Right ventricle myocardium superior (tissue), 1 donor: ENCODE data around the gene VAMP7. TPM values are rescaled to one million over a fixed set of nuclear protein-coding genes. Genes with fewer than 3 reads are reported as not detected.
"Not testable (repeated sequence)": the region's sequence is repeated elsewhere in the genome, so short reads cannot be mapped to it uniquely, and the experiment has no call there.

ENCODE experiments used
- ATAC-seq: fragments of 200-7000 bp; cut with Tn5 transposase; one replicate; pipeline ENCODE4 v1.9.1; 2020; ENCODE audit warnings: mild to moderate bottlenecking; ENCODE audit not compliant: poor library complexity
- DNase-seq: peaks from one replicate; pipeline ENCODE4 v3.0.0-alpha.2; 2020
- intact Hi-C: fragments of 100-400 bp; cut with DNase I; formaldehyde crosslinking; loops from one replicate; pipeline ENCODE4 v1.11.2; 2022
- long read RNA-seq: library from polyadenylated mRNA; unstranded; transcript quantifications from one replicate; pipeline ENCODE4 v2.0.0, GENCODE V29; 2021
- total RNA-seq: library from RNA; stranded (reverse); fragmentation: NEBNext Ultra II Directional; extraction: Animal tissue kit (Norgen Biotek cat#: 25700); gene quantifications from one replicate; pipeline ENCODE4 v1.2.1, GENCODE V29; 2021
- donor health status: DM: no; HTN: yes; CAD: no; lungs with severe emphysema.

VAMP7 gene, protein sequence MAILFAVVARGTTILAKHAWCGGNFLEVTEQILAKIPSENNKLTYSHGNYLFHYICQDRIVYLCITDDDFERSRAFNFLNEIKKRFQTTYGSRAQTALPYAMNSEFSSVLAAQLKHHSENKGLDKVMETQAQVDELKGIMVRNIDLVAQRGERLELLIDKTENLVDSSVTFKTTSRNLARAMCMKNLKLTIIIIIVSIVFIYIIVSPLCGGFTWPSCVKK
- 17.0 TPM for total RNA-seq
- long read RNA-seq, transcript VAMP7-202 (8 exons, 2,646 nt) = major isoform, 49 of 67 reads
- long read RNA-seq, transcript VAMP7-206 (7 exons, 696 nt) = minor isoform, 6 of 67 reads
- long read RNA-seq, partial matches to known transcripts = 1 of 67 reads
- long read RNA-seq, other reads (novel, unspliced or antisense) = 4 of 67 reads

DNA sequence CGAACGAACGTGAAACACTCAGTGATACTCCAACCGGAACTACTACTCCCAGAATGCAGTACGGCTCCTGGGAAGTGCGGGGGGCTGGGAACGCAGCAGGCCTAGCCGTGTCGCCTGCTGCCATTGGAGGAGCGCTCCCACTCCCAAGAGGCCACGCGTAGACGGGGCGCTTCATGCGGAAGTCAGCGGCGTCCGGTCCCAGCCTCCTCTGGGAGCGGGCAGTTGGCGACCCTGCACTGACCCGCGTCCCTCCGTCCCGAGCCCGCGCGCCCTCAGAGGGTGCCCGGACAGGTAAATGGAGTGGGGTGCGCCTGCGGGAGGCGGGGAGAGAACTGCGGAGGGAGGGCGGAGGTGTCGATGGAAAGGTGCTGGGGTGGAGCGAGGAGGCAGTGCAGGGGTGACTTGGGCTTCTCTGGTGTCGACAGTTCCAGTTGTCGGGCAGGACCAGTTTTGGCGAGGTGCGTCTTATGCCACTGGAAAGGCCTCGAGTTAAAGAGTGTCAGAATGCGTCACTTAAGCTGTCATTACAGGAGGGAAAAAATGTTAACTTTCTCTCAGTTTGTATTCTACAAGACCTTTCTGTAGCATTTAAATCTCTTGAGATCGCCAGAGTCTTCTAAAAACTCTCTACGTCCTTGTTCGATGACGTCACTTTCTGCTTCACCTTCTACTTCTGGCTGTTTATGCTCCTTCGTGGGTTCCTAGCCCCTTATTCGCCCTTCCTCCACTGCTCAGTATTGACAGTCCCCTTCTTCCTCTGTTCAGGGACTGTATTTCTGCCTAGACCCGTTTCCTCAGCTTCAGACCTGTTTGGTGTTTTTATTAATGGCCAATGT, at the start of gene VAMP7:
VAMP7 (plus strand) TSS at position 188 of the 836 bp plus-strand sequence. CDS start 8,122 bp downstream, outside the sequence.
- ATAC-seq (peak; percentile 99), DNase-seq (peak; percentile 91)
- intact Hi-C loops = no loop called here

DNA sequence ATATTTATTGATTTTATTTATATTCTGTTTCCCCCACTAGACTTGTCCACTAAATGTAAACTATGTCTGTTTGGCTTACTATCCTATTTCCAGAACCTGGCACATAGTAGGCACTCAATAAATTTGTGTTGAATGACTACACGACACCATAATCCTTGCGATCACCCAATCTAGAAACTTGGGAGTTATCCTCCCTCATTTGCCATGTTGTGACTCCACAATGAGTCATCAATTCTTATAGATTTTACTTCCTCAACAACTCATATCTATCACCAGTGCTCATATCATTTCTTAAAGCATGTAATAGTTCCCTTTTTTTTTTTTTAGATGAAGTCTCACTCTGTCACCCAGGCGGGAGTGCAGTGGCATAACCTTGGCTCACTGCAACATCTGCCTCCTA, 39.9 kb upstream of the VAMP7 start:
- ATAC-seq = no peak
- intact Hi-C loops = no loop called here
- no peak for DNase-seq

DNA sequence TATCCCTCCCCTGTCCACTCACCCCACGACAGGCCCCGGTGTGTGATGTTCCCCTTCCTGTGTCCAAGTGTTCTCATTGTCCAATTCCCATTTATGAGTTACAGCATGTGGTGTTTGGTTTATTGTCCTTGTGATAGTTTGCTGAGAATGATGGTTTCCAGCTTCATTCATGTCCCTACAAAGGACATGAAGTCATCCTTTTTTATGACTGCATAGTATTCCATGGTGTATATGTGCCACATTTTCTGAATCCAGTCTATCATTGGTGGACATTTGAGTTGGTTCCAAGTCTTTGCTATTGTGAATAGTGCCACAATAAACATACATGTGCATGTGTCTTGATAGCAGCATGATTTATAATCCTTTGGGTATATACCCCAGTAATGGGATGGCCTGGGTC, 29.4 kb upstream of the VAMP7 start:
- ATAC-seq, DNase-seq, intact Hi-C loops: not testable (repeated sequence)

DNA sequence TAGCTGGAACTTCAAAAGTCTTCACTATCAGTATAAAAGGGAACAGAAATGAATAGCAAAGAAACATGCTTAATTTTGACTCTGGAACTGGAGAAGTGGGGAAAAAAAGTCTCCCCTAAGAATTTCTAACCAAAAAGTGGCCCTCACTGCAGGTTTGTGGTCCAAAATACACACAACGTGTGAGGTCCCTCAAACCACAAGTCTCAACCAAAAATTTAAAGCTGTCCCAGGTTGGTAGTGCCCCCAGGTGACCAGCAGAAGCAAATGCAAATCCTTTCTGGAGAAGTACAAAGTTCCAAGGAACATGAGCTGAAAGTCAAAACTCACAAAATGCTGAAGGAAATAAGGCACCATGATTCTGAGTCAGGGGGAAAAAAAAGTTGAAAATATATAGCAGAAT, 23.6 kb upstream of the VAMP7 start:
- DNase-seq (no peak), ATAC-seq (no peak)
- intact Hi-C loops = no loop called here

DNA sequence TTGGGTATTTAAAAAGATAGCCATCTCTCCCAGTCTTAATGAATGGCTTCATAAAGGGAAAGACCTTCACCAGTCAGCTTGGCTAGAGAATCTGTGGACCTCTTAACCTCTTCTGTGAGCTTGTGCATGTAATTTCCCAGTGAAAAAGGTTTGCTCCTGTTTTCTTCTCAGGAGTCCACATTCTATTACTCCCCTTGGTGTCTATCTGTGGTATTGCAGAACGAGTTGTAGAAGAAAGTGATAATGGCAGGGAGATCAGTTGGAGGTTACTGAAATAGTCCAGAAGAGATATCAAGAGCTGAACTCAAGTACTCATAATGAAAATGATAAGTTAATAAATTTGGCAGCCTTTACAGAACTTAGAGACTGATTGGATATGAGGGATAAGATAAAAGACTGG, 16.5 kb upstream of the VAMP7 start:
- DNase-seq = no peak
- ATAC-seq = no peak
- intact Hi-C loops = no loop called here

DNA sequence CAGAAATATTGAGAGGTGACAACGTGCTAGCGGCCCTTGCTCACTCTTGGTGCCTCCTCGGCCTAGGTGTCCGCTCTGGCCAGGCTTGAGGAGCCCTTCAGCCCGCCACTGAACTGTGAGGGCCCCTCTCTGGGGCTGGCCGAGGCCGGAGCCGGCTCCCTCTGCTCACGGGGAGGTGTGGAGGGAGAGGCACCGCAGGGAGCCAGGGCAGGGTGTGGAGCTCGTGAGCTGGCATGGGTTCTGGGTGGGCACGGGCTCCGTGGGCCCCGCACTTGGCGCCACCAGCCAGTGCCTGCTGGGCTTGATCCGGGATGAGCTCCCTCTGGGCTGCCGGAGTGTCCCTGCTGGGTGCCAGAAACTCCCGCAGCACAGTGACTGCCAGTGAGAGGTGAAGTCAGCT, 16.0 kb upstream of the VAMP7 start:
- ATAC-seq = no peak
- intact Hi-C loops = no loop called here
- no peak for DNase-seq

DNA sequence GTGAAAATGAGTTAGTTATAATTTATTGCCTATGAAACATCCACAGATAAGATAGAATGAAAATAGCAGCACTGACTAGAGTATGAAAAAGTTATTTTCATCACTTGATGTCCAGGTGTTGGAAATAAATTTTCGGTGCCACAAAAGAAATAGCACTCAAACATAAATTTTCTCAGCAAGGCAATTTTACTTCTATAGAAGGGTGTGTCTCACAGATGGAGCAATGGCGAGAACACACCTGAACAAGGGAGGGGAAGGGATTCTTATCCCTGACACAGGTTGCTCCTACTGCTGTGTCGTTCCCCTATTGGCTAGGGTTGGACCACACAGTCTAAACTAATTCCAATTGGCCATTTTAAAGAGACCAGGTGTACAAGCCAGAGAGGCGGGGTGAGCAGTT, 13.3 kb upstream of the VAMP7 start:
- no peak for DNase-seq
- intact Hi-C loops = no loop called here
- no peak for ATAC-seq

DNA sequence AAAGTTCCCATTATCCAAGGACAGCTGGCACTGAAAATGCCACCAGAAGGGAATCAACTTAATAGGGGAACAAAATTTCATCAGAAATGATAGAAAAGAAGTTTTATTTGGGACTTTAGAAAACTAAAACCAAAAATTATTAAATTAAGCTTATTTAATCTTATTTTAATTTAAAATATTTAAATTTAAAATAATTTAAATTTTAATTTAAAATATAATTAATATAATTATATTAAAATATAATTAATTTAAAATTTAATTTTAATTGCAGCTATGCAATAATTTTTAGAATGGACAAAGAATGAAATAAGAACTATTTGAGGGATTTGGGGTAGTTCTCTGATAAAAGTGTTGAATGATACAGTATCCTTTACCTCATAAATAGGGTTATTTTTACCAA, 10.2 kb upstream of the VAMP7 start:
- ATAC-seq (no peak), DNase-seq (no peak)
- intact Hi-C loops = no loop called here

DNA sequence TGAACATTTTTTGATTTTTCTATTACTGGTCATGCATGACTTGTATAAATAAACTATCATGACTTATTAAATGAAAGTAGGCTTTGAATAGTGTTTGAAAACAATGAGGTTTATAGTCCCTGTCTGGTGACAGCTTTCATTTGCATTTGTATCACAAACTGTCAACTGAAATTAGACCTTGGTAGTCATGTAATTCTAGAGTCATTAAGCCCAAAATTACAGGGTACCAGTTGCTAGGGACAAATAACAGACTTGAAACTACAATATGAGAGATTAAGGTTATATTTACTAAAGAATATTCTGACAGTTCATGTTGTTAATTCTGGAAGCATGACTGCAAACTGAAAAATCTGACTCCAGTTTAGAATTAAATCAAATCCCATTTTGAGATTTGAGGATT, 9.2 kb upstream of the VAMP7 start:
- no peak for ATAC-seq
- no peak for DNase-seq
- intact Hi-C loops = no loop called here

DNA sequence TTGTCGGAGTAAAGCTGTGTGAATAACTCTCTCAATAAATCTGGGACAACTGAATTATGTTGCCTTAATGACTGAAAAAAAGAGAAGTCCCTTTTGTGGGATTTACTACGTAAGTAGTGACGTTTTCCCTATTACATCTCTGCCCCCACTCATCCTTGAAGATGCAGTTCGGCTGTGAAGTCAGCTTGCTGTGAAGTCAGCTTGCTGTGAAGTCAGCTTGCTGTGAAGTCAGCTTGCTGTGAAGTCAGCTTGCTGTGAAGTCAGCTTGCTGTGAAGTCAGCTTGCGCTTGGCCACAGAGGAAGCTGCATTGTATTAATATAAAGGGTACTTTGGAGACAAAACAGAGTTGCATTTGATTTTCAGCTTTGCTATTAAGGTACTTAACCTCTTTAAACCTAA, 8.0 kb upstream of the VAMP7 start:
- ATAC-seq = no peak
- intact Hi-C loops = no loop called here

DNA sequence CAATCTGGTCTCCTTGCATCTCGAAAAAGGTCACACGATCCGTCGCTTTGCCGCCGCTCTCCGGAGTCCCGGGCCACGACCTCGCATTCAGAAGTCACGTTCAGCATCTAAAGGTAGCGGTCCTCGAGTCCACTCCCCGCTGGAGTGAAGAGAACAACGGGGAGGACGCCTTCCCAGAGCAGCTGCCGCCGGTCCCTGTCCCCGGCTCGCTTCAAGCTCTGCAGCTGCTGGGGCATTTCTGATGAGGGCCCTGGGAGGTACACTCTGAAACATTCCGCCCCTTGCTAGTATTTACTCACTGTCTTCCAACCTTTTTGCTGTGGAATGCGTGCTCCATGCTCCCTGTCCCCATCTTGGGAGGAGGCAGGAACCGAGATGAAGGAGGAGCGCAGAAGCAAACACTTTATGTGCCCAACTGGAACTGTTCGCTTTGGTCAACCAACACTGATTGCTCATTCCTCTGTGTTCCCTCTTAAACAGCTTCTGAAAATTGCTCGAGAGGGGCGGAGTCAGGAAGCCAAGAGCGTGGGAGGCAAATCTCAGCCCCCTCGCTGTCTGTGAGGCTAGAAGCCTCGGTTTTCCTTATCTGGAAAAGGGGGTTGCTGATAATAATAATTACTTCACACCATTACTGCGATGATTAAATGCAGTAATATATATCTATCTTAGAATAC, 6.4 kb upstream of the VAMP7 start:
- intact Hi-C loops = no loop called here

More for the DNA sequence above, 8.0 kb upstream of the VAMP7 start:
- no peak for DNase-seq

DNA sequence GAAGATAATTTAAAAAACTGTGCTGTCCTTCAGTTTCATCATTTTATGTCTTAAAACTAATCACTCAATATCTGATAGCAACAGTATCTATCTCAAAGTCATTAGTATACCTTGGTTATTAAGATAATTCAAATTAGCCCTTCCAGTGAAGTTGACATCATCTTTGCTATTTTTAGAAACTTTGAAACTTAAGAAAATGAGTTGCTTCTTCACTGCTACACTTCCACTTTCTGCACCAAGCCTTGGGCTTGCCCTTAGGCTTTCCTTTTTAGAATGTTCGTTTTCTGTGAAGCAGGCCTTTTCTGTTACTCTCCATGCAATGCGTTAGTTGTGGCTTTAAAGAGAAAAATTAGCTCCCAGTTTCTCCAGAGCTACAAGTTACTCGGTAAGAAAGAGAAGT, 4.4 kb upstream of the VAMP7 start:
- intact Hi-C loops = no loop called here
- no peak for ATAC-seq
- no peak for DNase-seq

More for the DNA sequence above, 6.4 kb upstream of the VAMP7 start:
- ATAC-seq = no peak
- peak; percentile 33 for DNase-seq

DNA sequence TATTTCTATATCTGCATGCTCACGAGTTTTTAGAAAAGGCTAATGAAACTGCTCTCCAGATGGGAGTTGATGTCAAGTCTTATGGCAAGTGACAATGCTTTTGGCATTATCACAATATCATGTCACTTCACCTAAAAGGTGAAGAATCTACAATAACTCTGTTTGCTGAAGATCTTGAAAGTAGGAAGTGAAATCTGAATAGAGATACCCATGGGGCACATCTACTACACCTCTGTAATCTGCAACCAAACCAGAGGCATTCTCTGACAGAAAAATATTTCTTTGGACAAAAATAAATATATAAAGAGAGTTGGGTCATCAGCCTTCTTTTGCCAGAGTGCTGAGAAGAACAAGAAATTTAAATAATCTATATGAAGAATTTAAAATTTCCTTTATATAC, 3.9 kb upstream of the VAMP7 start:
- DNase-seq = no peak
- intact Hi-C loops = no loop called here
- no peak for ATAC-seq

DNA sequence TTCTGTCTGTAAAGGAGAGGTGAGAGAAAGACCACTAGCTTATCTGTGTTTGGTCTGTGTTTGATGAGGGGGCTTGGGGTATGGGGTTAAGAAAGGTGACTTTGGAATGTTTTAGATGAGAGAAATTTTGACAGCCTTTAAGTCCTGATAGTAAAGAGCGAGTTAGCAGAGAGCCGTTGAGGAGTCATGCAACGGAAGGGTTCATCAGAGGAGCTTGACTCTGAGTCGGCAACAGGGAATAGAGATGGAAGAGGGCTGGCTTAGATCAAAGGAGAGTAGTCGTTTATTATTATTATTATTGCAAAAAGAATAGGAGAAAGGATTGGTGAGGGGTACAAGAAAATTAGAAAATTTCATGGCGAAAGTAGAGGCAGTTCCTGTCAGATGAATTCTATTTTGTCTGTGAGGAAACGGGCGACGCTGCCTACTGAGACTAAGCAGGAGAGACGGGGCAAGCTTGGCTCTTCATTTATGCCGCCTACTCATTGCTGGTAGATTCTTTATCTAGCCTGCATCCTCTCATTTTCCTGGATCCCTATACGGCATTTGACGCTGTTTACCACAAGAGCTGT, 473 bp upstream of the VAMP7 start:
- peak; percentile 45 for ATAC-seq
- intact Hi-C loops = no loop called here
- DNase-seq = no peak

DNA sequence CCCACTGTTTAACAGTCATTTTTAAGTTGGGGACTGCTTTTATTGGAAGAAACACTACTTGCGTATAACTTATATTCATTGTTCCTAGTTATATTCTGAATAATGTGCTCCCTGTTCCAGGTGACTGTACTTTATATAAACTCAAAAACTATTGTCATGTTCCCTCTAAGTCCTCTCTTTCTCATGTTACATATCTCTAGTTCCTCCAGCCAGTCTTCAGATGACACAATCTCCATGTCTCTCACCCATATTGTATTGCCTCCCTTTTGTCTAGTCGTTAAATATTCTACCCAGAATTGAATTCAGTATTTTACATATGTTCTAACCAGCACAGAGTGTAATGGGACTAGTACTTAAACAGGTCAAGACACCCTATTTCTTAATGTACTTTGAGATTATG, 5.3 kb downstream of the VAMP7 start:
- intact Hi-C loops = no loop called here
- ATAC-seq = no peak
- no peak for DNase-seq

DNA sequence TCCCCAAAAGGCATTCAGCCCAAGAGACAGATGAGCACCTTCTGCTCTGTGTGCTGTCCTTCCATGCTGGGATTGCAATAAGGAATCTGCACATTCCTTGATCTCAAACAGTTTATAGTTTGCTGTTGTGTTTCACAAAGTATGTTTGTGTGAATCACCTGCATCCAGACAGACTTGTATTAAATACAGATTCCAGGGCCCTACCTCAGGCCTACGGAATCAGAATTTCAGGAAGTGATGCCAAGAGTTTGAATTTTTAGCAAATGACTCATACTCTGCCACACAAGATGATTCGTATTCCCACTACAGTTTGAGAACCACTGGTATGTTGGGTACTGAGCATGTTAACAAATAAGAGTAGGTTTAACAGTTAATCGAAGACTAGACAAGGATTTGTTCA, 7.0 kb downstream of the VAMP7 start:
- intact Hi-C loops = no loop called here
- no peak for ATAC-seq

DNA sequence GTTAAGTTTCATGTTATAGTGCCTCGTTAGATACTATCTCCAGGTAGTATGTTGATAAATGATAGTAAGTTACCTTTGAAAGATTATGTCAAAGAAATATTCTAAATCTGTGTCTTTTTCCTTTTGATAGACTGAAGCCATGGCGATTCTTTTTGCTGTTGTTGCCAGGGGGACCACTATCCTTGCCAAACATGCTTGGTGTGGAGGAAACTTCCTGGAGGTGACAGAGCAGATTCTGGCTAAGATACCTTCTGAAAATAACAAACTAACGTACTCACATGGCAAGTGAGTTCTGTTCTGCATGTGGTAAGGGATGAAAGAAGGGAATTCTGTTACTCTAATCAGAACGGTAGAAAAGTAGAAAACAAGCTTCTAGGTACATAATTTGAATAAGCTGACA, 8.2 kb downstream of the VAMP7 start:
- intact Hi-C loops = no loop called here
- no peak for ATAC-seq
- no peak for DNase-seq

More for the DNA sequence above, 7.0 kb downstream of the VAMP7 start:
- DNase-seq = no peak

DNA sequence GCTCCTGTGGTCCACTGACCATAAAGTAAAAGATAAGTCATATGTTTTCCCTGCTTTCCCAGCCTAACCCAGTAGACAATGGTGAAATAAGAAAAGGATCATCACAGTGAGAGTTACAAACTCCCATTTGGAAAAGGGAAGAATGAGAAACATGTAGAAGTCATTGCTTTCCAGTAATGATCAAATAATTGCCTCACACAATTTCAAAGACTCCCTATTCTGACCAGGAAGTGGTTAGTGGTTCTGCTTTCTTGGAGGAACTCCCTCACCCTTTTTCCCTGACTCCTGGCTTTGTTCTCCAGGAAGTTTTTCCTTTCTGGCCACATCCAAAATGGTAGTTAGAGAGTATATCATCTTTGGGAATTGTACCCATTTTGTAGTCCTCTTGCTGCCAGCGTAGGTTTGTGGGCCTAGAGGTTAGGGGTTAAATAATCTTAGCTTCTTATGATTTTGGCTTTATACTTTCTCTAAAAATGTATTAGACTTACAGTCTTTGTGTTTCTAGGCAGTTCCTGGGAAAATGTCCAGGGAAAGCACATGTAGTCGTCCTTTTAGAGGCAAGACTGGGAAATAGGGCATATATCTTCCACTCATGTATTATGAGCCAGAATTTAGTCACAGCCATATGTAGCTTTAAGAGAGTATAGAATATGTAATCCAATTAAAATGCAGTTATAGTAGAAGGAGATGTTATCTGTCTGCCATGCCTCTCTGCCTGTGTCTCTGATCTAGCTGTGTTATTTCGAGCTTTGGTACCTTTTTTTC, 10.5 kb downstream of the VAMP7 start:
- ATAC-seq (no peak), DNase-seq (no peak)
- intact Hi-C loops = no loop called here
